ENCODE data around the gene ARHGAP19.

The ARHGAP19 gene

GRCh38 chr10:97220355-97220754, 72.1 kb downstream of the ARHGAP19 start:
- Histone ChIP-seq H3K4me3 (ENCODE audit: low read depth, low read length) (no peak overlapping the region), H3K27ac (ENCODE audit: extremely low read depth, low read depth, low read length) (no peak overlapping the region), H3K36me3 (ENCODE audit: control insufficient read depth in 2 of 2, insufficient read depth in 1 of 2, low read length in 2 of 2) (no peaks in the 10 kb centered on the region), H3K4me1 (ENCODE audit: control insufficient read depth, insufficient read depth, low read length) (no peaks in the 10 kb centered on the region), H3K9me3 (ENCODE audit: control insufficient read depth, insufficient read depth, low read depth, low read length) (no peaks in the 10 kb centered on the region)
- POLR2A ChIA-PET = no interaction called here
- no peak for TF ChIP-seq ZNF692 (tag by site-specific recombination; IDR thresholded peaks at IDR 0.05)
- TF ChIP-seq ZNF24 (tag by site-specific recombination; IDR thresholded peaks at IDR 0.05) = no peak
- TF ChIP-seq RBAK (tag by site-specific recombination; IDR thresholded peaks at IDR 0.05) = no peak
- no peak for TF ChIP-seq ZNF639 (tag by site-specific recombination; IDR thresholded peaks at IDR 0.05)
- TF ChIP-seq OSR2 (tag by site-specific recombination; IDR thresholded peaks at IDR 0.05) = no peak
- TF ChIP-seq ZNF560 (tag by site-specific recombination; IDR thresholded peaks at IDR 0.05; ENCODE audit: borderline replicate concordance) = no peak
- TF ChIP-seq ZFHX2 (tag by site-specific recombination; conservative IDR thresholded peaks at IDR 0.05) = no peak
- TF ChIP-seq ZNF776 (tag by site-specific recombination; IDR thresholded peaks at IDR 0.05; ENCODE audit: borderline replicate concordance) = no peak
- TF ChIP-seq YY2 (tag by site-specific recombination; IDR thresholded peaks at IDR 0.05) = no peak
- TF ChIP-seq ZNF768 (tag by site-specific recombination; IDR thresholded peaks at IDR 0.05) = no peak
- no peak for TF ChIP-seq ZSCAN30 (tag by site-specific recombination; IDR thresholded peaks at IDR 0.05)
- no peak for TF ChIP-seq ZNF621 (tag by site-specific recombination; IDR thresholded peaks at IDR 0.05)
- TF ChIP-seq YY1 (tag by site-specific recombination; IDR thresholded peaks at IDR 0.05) = no peak
- no peak for TF ChIP-seq ZNF521 (tag by site-specific recombination; IDR thresholded peaks at IDR 0.05)
- no peak for TF ChIP-seq ZNF280C (tag by site-specific recombination; IDR thresholded peaks at IDR 0.05)
- TF ChIP-seq ZNF660 (tag by site-specific recombination; IDR thresholded peaks at IDR 0.05) = no peak
- TF ChIP-seq GFI1B (tag by site-specific recombination; IDR thresholded peaks at IDR 0.05) = no peak
- CTCF ChIA-PET = interaction anchor here (0.6 to 4.2 kb wide), 6 partner anchors 10 to 150 kb away, joined by 3 to 40 read pairs (median 8); no protein-coding TSS in a partner anchor

- Histone ChIP-seq H3K36me3 (ENCODE audit: control insufficient read depth in 2 of 2, insufficient read depth in 1 of 2, low read length in 2 of 2) (no peaks in the 10 kb centered on the region), H3K9me3 (ENCODE audit: control insufficient read depth, insufficient read depth, low read depth, low read length) (no peaks in the 10 kb centered on the region), H3K4me3 (ENCODE audit: low read depth, low read length) (no peak overlapping the region), H3K27ac (ENCODE audit: extremely low read depth, low read depth, low read length) (no peak overlapping the region), H3K4me1 (ENCODE audit: control insufficient read depth, insufficient read depth, low read length) (no peaks in the 10 kb centered on the region)
- ChIA-PET CTCF (interaction anchor here (0.6 to 4.2 kb wide), 8 partner anchors 8 to 234 kb away, joined by 3 to 19 read pairs (median 4); no protein-coding TSS in a partner anchor), POLR2A (no interaction called here)
- TF ChIP-seq HIC1 (tag by site-specific recombination; IDR thresholded peaks at IDR 0.05) = no peak
- no peak for TF ChIP-seq PBX3 (CRISPR knock-in tag; IDR thresholded peaks at IDR 0.05)
- no peak for TF ChIP-seq ZNF600 (tag by site-specific recombination; IDR thresholded peaks at IDR 0.05)
- no peak for TF ChIP-seq KLF8 (tag by site-specific recombination; IDR thresholded peaks at IDR 0.05)
- TF ChIP-seq ZNF16 (tag by site-specific recombination; IDR thresholded peaks at IDR 0.05; ENCODE audit: low read depth) = no peak
- TF ChIP-seq ZNF169 (tag by site-specific recombination; IDR thresholded peaks at IDR 0.05) = no peak
- TF ChIP-seq ZNF174 (tag by site-specific recombination; IDR thresholded peaks at IDR 0.05) = no peak
- TF ChIP-seq ZNF707 (tag by site-specific recombination; IDR thresholded peaks at IDR 0.05) = no peak
- TF ChIP-seq ZNF664 (tag by site-specific recombination; IDR thresholded peaks at IDR 0.05) = no peak
- TF ChIP-seq BCL6B (tag by site-specific recombination; IDR thresholded peaks at IDR 0.05) = no peak
- TF ChIP-seq SCRT2 (tag by site-specific recombination; IDR thresholded peaks at IDR 0.05) = no peak
Observed at GRCh38 chr10:97217299-97217698, 75.1 kb downstream of the ARHGAP19 start.
